IMR-90 (cell line): ENCODE measurements around the gene RARB.

ENCODE experiments used
- BHLHE40 ChIP-seq: fragments of 150-350 bp; IDR thresholded peaks from 2 replicates; pipeline ENCODE4 v1.6.1; 2016; ENCODE audit warnings: mild to moderate bottlenecking, low read depth, low read length
- CEBPB ChIP-seq: IDR thresholded peaks from 2 replicates; pipeline ENCODE4 v1.6.1; 2012; ENCODE audit warnings: low read depth, low read length, improper control_type of control experiment
- MXI1 ChIP-seq: IDR thresholded peaks from 2 replicates; pipeline ENCODE4 v1.6.1; 2012; ENCODE audit warnings: low read depth, mild to moderate bottlenecking, low read length, moderate library complexity, borderline replicate concordance
- POLR2A ChIP-seq: IDR thresholded peaks from 2 replicates; pipeline ENCODE4 v1.6.1; 2012; ENCODE audit warnings: mild to moderate bottlenecking, low read depth, low read length
- SMC3 ChIP-seq: fragments of 150-350 bp; IDR thresholded peaks from 2 replicates; pipeline ENCODE4 v1.6.1; 2016; ENCODE audit warnings: low read depth, mild to moderate bottlenecking, antibody characterized with exemption, low read length, moderate library complexity
- TF ChIP-seq, protein P1 (sequence below): conservative IDR thresholded peaks from 2 replicates; pipeline ENCODE4 v1.5.1; 2012; ENCODE audit warnings: mild to moderate bottlenecking, low read depth, low read length, improper control_type of control experiment

DNA sequence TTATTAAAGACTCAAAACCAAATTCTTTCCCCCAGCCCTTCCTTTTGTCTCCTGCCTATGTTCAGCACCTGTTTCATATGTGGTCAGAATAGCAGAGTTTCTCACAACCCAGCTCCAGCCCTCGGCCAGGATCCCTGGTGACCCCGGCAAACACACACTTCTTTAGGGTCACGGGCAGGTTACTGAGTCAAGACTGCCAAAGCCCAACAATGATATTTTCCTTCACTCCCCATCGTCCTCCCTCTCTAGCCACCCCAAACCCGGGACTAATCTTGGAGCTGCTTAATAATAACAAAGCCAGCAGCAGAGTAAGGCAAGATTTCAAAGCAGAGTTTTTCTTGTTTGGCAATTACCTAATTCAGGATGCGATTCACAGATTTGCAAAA lies 25.5 kb downstream of the RARB start:
- TF ChIP-seq, protein P1, sequence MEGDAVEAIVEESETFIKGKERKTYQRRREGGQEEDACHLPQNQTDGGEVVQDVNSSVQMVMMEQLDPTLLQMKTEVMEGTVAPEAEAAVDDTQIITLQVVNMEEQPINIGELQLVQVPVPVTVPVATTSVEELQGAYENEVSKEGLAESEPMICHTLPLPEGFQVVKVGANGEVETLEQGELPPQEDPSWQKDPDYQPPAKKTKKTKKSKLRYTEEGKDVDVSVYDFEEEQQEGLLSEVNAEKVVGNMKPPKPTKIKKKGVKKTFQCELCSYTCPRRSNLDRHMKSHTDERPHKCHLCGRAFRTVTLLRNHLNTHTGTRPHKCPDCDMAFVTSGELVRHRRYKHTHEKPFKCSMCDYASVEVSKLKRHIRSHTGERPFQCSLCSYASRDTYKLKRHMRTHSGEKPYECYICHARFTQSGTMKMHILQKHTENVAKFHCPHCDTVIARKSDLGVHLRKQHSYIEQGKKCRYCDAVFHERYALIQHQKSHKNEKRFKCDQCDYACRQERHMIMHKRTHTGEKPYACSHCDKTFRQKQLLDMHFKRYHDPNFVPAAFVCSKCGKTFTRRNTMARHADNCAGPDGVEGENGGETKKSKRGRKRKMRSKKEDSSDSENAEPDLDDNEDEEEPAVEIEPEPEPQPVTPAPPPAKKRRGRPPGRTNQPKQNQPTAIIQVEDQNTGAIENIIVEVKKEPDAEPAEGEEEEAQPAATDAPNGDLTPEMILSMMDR: no peak
- TF ChIP-seq CEBPB (no peak), MXI1 (no peak), BHLHE40 (no peak), POLR2A (no peak), SMC3 (no peak)
